Hepatocyte (in vitro differentiated cells): ENCODE data around the gene SEMA5A. TPM values are rescaled to one million over a fixed set of nuclear protein-coding genes. Genes with fewer than 3 reads are reported as not detected.

Experiments used
- DNase-seq: peaks from one replicate; pipeline ENCODE4 v3.0.0-alpha.2; 2016; ENCODE audit warnings: low spot score
- H2AFZ ChIP-seq: fragments of 200-600 bp; sonication (generic); 2 replicates; pipeline ENCODE4 v1.6.0; 2016; ENCODE audit warnings: antibody characterized with exemption, mild to moderate bottlenecking
- H3K27ac ChIP-seq: fragments of 200-600 bp; sonication (generic); 2 replicates; pipeline ENCODE4 v1.5.1; 2016; ENCODE audit warnings: mild to moderate bottlenecking
- H3K27me3 ChIP-seq: fragments of 200-600 bp; sonication (generic); 2 replicates; pipeline ENCODE4 v1.6.1; 2016
- H3K36me3 ChIP-seq: fragments of 200-600 bp; sonication (generic); replicated peaks from 2 replicates; pipeline ENCODE4 v1.5.1; 2016; ENCODE audit warnings: low read depth; ENCODE audit not compliant: insufficient read depth
- H3K4me1 ChIP-seq: fragments of 200-600 bp; sonication (generic); 2 replicates; pipeline ENCODE4 v1.5.1; 2016; ENCODE audit warnings: mild to moderate bottlenecking, moderate library complexity; ENCODE audit not compliant: insufficient read depth
- H3K4me2 ChIP-seq: fragments of 200-600 bp; sonication (generic); 2 replicates; pipeline ENCODE4 v1.6.0; 2016
- H3K4me3 ChIP-seq: fragments of 200-600 bp; sonication (generic); 2 replicates; pipeline ENCODE4 v1.5.1; 2016; ENCODE audit warnings: mild to moderate bottlenecking
- H3K79me2 ChIP-seq: fragments of 200-600 bp; sonication (generic); 2 replicates; pipeline ENCODE4 v1.6.0; 2017; ENCODE audit warnings: mild to moderate bottlenecking
- H3K9me2 ChIP-seq: fragments of 200-600 bp; sonication (generic); replicated peaks from 2 replicates; pipeline ENCODE4 v1.6.0; 2017; ENCODE audit warnings: mild to moderate bottlenecking; ENCODE audit not compliant: insufficient read depth
- H3K9me3 ChIP-seq: fragments of 200-600 bp; sonication (generic); 2 replicates; pipeline ENCODE4 v1.5.1; 2016; ENCODE audit warnings: low read depth, mild to moderate bottlenecking
- H4K20me1 ChIP-seq: fragments of 200-600 bp; sonication (generic); 2 replicates; pipeline ENCODE4 v1.6.0; 2016; ENCODE audit warnings: mild to moderate bottlenecking; ENCODE audit not compliant: insufficient read depth, poor library complexity, severe bottlenecking
- EZH2 ChIP-seq: fragments of 200-600 bp; sonication (generic); IDR thresholded peaks from 2 replicates; pipeline ENCODE4 v1.6.1; 2016; ENCODE audit warnings: antibody characterized with exemption, mild to moderate bottlenecking, borderline replicate concordance
- EZH2phosphoT487 ChIP-seq: fragments of 200-600 bp; sonication (generic); IDR thresholded peaks from one replicate; pipeline ENCODE4 v1.6.1; 2018; ENCODE audit warnings: antibody characterized with exemption, mild to moderate bottlenecking, low read depth, moderate library complexity; ENCODE audit not compliant: unreplicated experiment, severe bottlenecking
- WGBS: methylation state at CpG from one replicate; pipeline ENCODE4 v1.1.6; 2016; ENCODE audit warnings: low lambda C conversion rate; ENCODE audit errors: missing lambda C conversion rate; 5-methylcytosine and 5-hydroxymethylcytosine counted together
- polyA plus RNA-seq: library from polyadenylated mRNA; unstranded; fragments of >200 nt; fragmentation: Nextera tagmentation; extraction: Ambion mirVana; gene quantifications from 2 replicates; pipeline ENCODE4 v1.2.1, GENCODE V29; 2016
- total RNA-seq: library from RNA; depleted of rRNA; stranded (reverse); fragments of >200 nt; gene quantifications from 2 replicates; pipeline ENCODE4 v1.2.3, GENCODE V29; 2014
- TF ChIP-seq, protein P1 (sequence below): fragments of 200-600 bp; sonication (generic); IDR thresholded peaks from 2 replicates; pipeline ENCODE4 v1.5.1; 2016; ENCODE audit warnings: antibody characterized with exemption, mild to moderate bottlenecking; ENCODE audit not compliant: poor library complexity

The SEMA5A gene
- total and polyA plus RNA-seq, 2 experiments from 2014 or later: 10.7 to 21.7 TPM

- TF ChIP-seq EZH2phosphoT487: no peak
- TF ChIP-seq, protein P1, sequence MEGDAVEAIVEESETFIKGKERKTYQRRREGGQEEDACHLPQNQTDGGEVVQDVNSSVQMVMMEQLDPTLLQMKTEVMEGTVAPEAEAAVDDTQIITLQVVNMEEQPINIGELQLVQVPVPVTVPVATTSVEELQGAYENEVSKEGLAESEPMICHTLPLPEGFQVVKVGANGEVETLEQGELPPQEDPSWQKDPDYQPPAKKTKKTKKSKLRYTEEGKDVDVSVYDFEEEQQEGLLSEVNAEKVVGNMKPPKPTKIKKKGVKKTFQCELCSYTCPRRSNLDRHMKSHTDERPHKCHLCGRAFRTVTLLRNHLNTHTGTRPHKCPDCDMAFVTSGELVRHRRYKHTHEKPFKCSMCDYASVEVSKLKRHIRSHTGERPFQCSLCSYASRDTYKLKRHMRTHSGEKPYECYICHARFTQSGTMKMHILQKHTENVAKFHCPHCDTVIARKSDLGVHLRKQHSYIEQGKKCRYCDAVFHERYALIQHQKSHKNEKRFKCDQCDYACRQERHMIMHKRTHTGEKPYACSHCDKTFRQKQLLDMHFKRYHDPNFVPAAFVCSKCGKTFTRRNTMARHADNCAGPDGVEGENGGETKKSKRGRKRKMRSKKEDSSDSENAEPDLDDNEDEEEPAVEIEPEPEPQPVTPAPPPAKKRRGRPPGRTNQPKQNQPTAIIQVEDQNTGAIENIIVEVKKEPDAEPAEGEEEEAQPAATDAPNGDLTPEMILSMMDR: no peak
- TF ChIP-seq EZH2: no peak
- 63% methylated on average over 4 of the region's 4 CpGs for WGBS
Observed at GRCh38 chr5:9350301-9350797, 195.5 kb downstream of the SEMA5A start.

GRCh38 chr5:9348401-9348996 is 197.4 kb downstream of the SEMA5A start:
- Histone ChIP-seq H3K9me3 (no peaks in the 10 kb centered on the region), H3K4me1 (peaks cover 11% of the 10 kb centered on the region), H3K9me2 (no peaks in the 10 kb centered on the region), H2AFZ (no peak overlapping the region), H3K4me2 (peak overlapping the region; percentile 3), H3K27me3 (no peaks in the 10 kb centered on the region), H3K4me3 (no peak overlapping the region), H3K79me2 (no peaks in the 10 kb centered on the region), H3K27ac (peak overlapping the region; percentile 21), H4K20me1 (no peaks in the 10 kb centered on the region), H3K36me3 (no peaks in the 10 kb centered on the region)
- DNase-seq: no peak
- TF ChIP-seq EZH2phosphoT487 (no peak), EZH2 (no peak)
- TF ChIP-seq, protein P1: no peak
- WGBS: 30% methylated on average over 5 of the region's 5 CpGs

More at GRCh38 chr5:9350301-9350797, 195.5 kb downstream of the SEMA5A start:
- no peaks in the 10 kb centered on the region for H3K36me3 ChIP-seq
- no peak overlapping the region for H3K27ac ChIP-seq
- H3K4me1 ChIP-seq: peaks cover 25% of the 10 kb centered on the region
- H4K20me1 ChIP-seq: no peaks in the 10 kb centered on the region
- no peak for DNase-seq
- H2AFZ ChIP-seq: no peak overlapping the region
- no peaks in the 10 kb centered on the region for H3K79me2 ChIP-seq
- H3K4me3 ChIP-seq: no peak overlapping the region
- H3K9me2 ChIP-seq: no peaks in the 10 kb centered on the region
- no peak overlapping the region for H3K4me2 ChIP-seq
- no peaks in the 10 kb centered on the region for H3K9me3 ChIP-seq
- no peaks in the 10 kb centered on the region for H3K27me3 ChIP-seq

- Histone ChIP-seq H3K9me3 (no peaks in the 10 kb centered on the region), H3K27ac (peak overlapping the region; percentile 10), H3K36me3 (no peaks in the 10 kb centered on the region), H3K4me3 (no peak overlapping the region), H3K4me2 (no peak overlapping the region), H3K79me2 (no peaks in the 10 kb centered on the region), H3K4me1 (peaks cover 11% of the 10 kb centered on the region), H4K20me1 (no peaks in the 10 kb centered on the region), H3K9me2 (no peaks in the 10 kb centered on the region), H2AFZ (no peak overlapping the region), H3K27me3 (no peaks in the 10 kb centered on the region)
- no peak for DNase-seq
- 60% methylated on average over 7 of the region's 7 CpGs for WGBS
- TF ChIP-seq, protein P1: no peak
- TF ChIP-seq EZH2: no peak
- TF ChIP-seq EZH2phosphoT487: no peak
Observed at GRCh38 chr5:9347541-9348295, 198.2 kb downstream of the SEMA5A start.
